HepG2 (cell line): ENCODE results near the gene COQ10B. TPM values are rescaled to one million over a fixed set of nuclear protein-coding genes. Genes with fewer than 3 reads are reported as not detected.

Experiments used
- ELF4 ChIP-seq: sonication (generic); formaldehyde crosslinking; IDR thresholded peaks from 2 replicates; pipeline ENCODE4 v1.5.0; 2020; ENCODE audit warnings: missing genetic modification reagents, mild to moderate bottlenecking, moderate library complexity, borderline replicate concordance
- ETV6 ChIP-seq: sonication (generic); formaldehyde crosslinking; conservative IDR thresholded peaks from 2 replicates; pipeline ENCODE4 v1.4.0; 2020; ENCODE audit warnings: missing genetic modification reagents
- JDP2 ChIP-seq: sonication (generic); formaldehyde crosslinking; IDR thresholded peaks from 2 replicates; pipeline ENCODE4 v1.8.1; 2022; ENCODE audit warnings: missing genetic modification reagents, borderline replicate concordance
- MATR3 ChIP-seq: sonication (generic); formaldehyde crosslinking; IDR thresholded peaks from 2 replicates; pipeline ENCODE4 v1.4.0; 2020; ENCODE audit warnings: missing genetic modification reagents
- NFIC ChIP-seq: IDR thresholded peaks from 2 replicates; pipeline ENCODE4 v1.6.1; 2012; ENCODE audit warnings: mild to moderate bottlenecking, low read length, inconsistent platforms
- RELA ChIP-seq: sonication (generic); formaldehyde crosslinking; IDR thresholded peaks from 2 replicates; pipeline ENCODE4 v1.4.0; 2020; ENCODE audit warnings: missing genetic modification reagents
- ZMYM4 ChIP-seq: sonication (generic); formaldehyde crosslinking; IDR thresholded peaks from 2 replicates; pipeline ENCODE4 v1.8.1; 2023; ENCODE audit warnings: mild to moderate bottlenecking, missing genetic modification reagents
- ZNF138 ChIP-seq: sonication (generic); formaldehyde crosslinking; IDR thresholded peaks from 2 replicates; pipeline ENCODE4 v1.5.0; 2020; ENCODE audit warnings: mild to moderate bottlenecking, low read depth, missing genetic modification reagents
- ZNF234 ChIP-seq: sonication (generic); formaldehyde crosslinking; conservative IDR thresholded peaks from 2 replicates; pipeline ENCODE4 v1.5.1; 2020; ENCODE audit warnings: mild to moderate bottlenecking, missing genetic modification reagents
- ZNF354B ChIP-seq: sonication (generic); formaldehyde crosslinking; IDR thresholded peaks from 2 replicates; pipeline ENCODE4 v1.8.0; 2022; ENCODE audit warnings: mild to moderate bottlenecking, missing genetic modification reagents
- ZNF543 ChIP-seq: sonication (generic); formaldehyde crosslinking; IDR thresholded peaks from 2 replicates; pipeline ENCODE4 v1.4.0; 2020; ENCODE audit warnings: mild to moderate bottlenecking, missing genetic modification reagents
- ZNF572 ChIP-seq: sonication (generic); formaldehyde crosslinking; IDR thresholded peaks from 2 replicates; pipeline ENCODE4 v1.5.1; 2020; ENCODE audit warnings: mild to moderate bottlenecking, missing genetic modification reagents
- ZNF615 ChIP-seq: sonication (generic); formaldehyde crosslinking; IDR thresholded peaks from 2 replicates; pipeline ENCODE4 v1.5.0; 2020; ENCODE audit warnings: mild to moderate bottlenecking, missing genetic modification reagents, borderline replicate concordance
- ZNF737 ChIP-seq: sonication (generic); formaldehyde crosslinking; IDR thresholded peaks from 2 replicates; pipeline ENCODE4 v1.5.0; 2020; ENCODE audit warnings: missing genetic modification reagents, mild to moderate bottlenecking, borderline replicate concordance
- ZNF841 ChIP-seq: sonication (generic); formaldehyde crosslinking; IDR thresholded peaks from 2 replicates; pipeline ENCODE4 v1.8.1; 2023; ENCODE audit warnings: missing genetic modification reagents, borderline replicate concordance
- polyA plus RNA-seq, 8 experiments: library from polyadenylated mRNA; depleted of rRNA in 3 of 8; stranded (reverse) in 7 of 8; unstranded in 1 of 8; fragments of >200 nt; fragmentation: Illumina TruSeq in 4 of 8; extraction: Trizol in 4 of 8; gene quantifications; 2 replicates each; pipeline versions ENCODE4 v1.2.1 to v1.2.3, GENCODE V29; 2011 to 2016; ENCODE audit warnings: low read depth in 4 of 8, missing spikeins in 1 of 8, mixed read lengths in 1 of 8; ENCODE audit not compliant: insufficient read depth in 1 of 8
- total RNA-seq, 5 experiments: library from RNA; depleted of rRNA; stranded (reverse); fragments of >200 nt; fragmentation: Illumina TruSeq; extraction: Trizol; gene quantifications; 2 replicates each; pipeline ENCODE4 v1.2.3, GENCODE V29; 2016; ENCODE audit warnings: low read depth in 1 of 5
- TF ChIP-seq, protein P1 (sequence below): sonication (generic); formaldehyde crosslinking; IDR thresholded peaks from 2 replicates; pipeline ENCODE4 v1.4.0; 2020; ENCODE audit warnings: mild to moderate bottlenecking, missing genetic modification reagents
- TF ChIP-seq, protein P2 (sequence below): sonication (generic); formaldehyde crosslinking; IDR thresholded peaks from 2 replicates; pipeline ENCODE4 v1.8.0; 2022; ENCODE audit warnings: missing genetic modification reagents, mild to moderate bottlenecking, borderline replicate concordance
- TF ChIP-seq, protein P3 (sequence below): sonication (generic); formaldehyde crosslinking; IDR thresholded peaks from 2 replicates; pipeline ENCODE4 v1.4.0; 2020; ENCODE audit warnings: missing genetic modification reagents
- TF ChIP-seq, protein P4 (sequence below): IDR thresholded peaks from 2 replicates; pipeline ENCODE4 v1.6.1; 2016; ENCODE audit warnings: missing compliant biosample characterization, missing genetic modification reagents, borderline replicate concordance

The COQ10B gene
- total and polyA plus RNA-seq, 2 of the 13 experiments (the other 11 are each of a cell fraction or from before 2014, with no cell fraction given), result 4.6 to 34.9 TPM

DNA sequence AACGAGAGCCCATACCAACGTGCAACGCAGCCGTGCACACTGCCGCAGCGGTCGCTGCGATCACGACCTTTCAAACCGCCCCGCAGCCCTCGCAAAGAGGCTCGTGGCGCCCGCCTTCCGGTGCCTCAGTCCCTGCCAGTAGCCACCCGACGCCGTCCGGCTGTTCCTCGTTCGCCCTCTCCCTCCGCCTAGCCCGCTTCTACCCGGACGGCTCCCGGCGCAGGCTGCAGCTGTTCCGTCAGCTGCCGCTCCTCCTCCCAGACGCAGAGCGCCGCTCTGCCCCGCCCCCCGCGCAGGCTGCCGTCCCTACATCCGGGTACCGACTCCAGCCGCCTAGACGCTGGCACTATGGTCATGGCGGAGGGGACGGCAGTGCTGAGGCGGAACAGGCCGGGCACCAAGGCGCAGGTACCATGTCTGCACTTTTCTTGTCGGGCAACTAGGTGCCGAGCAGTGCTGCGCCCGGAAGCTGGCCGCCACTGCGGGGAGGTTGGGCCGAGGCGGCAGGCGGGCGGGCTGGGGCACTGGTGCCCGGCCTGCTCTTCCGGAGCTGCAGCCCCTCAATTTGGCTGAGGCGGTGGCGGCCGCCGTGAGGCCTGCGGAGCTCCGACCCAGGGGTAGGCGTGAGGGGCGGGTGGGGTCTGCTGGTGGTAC is 62.5 kb downstream of the COQ10B start, which contains the start of gene MOB4 (continued):
- TF ChIP-seq, protein P1, sequence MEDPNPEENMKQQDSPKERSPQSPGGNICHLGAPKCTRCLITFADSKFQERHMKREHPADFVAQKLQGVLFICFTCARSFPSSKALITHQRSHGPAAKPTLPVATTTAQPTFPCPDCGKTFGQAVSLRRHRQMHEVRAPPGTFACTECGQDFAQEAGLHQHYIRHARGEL (CRISPR knock-in tag), result peak; percentile 43; the same call in 1 of the 2 replicates
- TF ChIP-seq ZMYM4 (CRISPR knock-in tag) (peak; percentile 99), ZNF572 (CRISPR knock-in tag) (peak; percentile 94; the same call in 1 of the 2 replicates), MATR3 (peak; percentile 49; the same call in 1 of the 2 replicates), RELA (CRISPR knock-in tag) (no peak; the same call in 1 of the 2 replicates), ZNF354B (CRISPR knock-in tag) (0 out of 2 replicates have a peak, but pooled peaks have one; percentile 43), ZNF737 (peak; percentile 96; the same call in 1 of the 2 replicates), ZNF615 (CRISPR knock-in tag) (peak; percentile 90; the same call in 1 of the 2 replicates), ZNF234 (CRISPR knock-in tag) (peak; percentile 95; the same call in 1 of the 2 replicates), NFIC (no peak), ELF4 (CRISPR knock-in tag) (peak; percentile 97), JDP2 (CRISPR knock-in tag) (peak; percentile 70; the same call in 1 of the 2 replicates), ZNF543 (CRISPR knock-in tag) (peak; percentile 99), ETV6 (CRISPR knock-in tag) (peak; percentile 89; the same call in 1 of the 2 replicates), ZNF138 (peak; percentile 72), ZNF841 (CRISPR knock-in tag) (peak; percentile 80)
- TF ChIP-seq, protein P2, sequence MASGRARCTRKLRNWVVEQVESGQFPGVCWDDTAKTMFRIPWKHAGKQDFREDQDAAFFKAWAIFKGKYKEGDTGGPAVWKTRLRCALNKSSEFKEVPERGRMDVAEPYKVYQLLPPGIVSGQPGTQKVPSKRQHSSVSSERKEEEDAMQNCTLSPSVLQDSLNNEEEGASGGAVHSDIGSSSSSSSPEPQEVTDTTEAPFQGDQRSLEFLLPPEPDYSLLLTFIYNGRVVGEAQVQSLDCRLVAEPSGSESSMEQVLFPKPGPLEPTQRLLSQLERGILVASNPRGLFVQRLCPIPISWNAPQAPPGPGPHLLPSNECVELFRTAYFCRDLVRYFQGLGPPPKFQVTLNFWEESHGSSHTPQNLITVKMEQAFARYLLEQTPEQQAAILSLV (CRISPR knock-in tag), result peak; percentile 100; the same call in 1 of the 2 replicates
- TF ChIP-seq, protein P3, sequence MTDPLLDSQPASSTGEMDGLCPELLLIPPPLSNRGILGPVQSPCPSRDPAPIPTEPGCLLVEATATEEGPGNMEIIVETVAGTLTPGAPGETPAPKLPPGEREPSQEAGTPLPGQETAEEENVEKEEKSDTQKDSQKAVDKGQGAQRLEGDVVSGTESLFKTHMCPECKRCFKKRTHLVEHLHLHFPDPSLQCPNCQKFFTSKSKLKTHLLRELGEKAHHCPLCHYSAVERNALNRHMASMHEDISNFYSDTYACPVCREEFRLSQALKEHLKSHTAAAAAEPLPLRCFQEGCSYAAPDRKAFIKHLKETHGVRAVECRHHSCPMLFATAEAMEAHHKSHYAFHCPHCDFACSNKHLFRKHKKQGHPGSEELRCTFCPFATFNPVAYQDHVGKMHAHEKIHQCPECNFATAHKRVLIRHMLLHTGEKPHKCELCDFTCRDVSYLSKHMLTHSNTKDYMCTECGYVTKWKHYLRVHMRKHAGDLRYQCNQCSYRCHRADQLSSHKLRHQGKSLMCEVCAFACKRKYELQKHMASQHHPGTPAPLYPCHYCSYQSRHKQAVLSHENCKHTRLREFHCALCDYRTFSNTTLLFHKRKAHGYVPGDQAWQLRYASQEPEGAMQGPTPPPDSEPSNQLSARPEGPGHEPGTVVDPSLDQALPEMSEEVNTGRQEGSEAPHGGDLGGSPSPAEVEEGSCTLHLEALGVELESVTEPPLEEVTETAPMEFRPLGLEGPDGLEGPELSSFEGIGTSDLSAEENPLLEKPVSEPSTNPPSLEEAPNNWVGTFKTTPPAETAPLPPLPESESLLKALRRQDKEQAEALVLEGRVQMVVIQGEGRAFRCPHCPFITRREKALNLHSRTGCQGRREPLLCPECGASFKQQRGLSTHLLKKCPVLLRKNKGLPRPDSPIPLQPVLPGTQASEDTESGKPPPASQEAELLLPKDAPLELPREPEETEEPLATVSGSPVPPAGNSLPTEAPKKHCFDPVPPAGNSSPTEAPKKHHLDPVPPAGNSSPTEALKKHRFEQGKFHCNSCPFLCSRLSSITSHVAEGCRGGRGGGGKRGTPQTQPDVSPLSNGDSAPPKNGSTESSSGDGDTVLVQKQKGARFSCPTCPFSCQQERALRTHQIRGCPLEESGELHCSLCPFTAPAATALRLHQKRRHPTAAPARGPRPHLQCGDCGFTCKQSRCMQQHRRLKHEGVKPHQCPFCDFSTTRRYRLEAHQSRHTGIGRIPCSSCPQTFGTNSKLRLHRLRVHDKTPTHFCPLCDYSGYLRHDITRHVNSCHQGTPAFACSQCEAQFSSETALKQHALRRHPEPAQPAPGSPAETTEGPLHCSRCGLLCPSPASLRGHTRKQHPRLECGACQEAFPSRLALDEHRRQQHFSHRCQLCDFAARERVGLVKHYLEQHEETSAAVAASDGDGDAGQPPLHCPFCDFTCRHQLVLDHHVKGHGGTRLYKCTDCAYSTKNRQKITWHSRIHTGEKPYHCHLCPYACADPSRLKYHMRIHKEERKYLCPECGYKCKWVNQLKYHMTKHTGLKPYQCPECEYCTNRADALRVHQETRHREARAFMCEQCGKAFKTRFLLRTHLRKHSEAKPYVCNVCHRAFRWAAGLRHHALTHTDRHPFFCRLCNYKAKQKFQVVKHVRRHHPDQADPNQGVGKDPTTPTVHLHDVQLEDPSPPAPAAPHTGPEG (CRISPR knock-in tag), result peak; percentile 94
- TF ChIP-seq, protein P4, sequence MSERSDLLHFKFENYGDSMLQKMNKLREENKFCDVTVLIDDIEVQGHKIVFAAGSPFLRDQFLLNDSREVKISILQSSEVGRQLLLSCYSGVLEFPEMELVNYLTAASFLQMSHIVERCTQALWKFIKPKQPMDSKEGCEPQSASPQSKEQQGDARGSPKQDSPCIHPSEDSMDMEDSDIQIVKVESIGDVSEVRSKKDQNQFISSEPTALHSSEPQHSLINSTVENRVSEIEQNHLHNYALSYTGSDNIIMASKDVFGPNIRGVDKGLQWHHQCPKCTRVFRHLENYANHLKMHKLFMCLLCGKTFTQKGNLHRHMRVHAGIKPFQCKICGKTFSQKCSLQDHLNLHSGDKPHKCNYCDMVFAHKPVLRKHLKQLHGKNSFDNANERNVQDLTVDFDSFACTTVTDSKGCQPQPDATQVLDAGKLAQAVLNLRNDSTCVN, result peak; percentile 92; the same call in 1 of the 2 replicates
